PC-9 (cell line): ENCODE data around the gene CAPS2. TPM values are rescaled to one million over a fixed set of nuclear protein-coding genes. Genes with fewer than 3 reads are reported as not detected.

ENCODE experiments used
- BruUV-seq: library from RNA; stranded (reverse); fragments of 400-500 nt; replicated peaks from 2 replicates; lab custom pipeline; 2021; lab: Mats Ljungman, UMichigan
- CTCF ChIA-PET: fragments of 300-600 bp; sonication (Branson Sonifier 250); formaldehyde crosslinking; loops from one replicate; lab custom pipeline; 2022; ENCODE audit warnings: antibody characterized with exemption; lab: Charles Lee
- POLR2A ChIA-PET: fragments of 300-600 bp; sonication (Branson Sonifier 250); formaldehyde crosslinking; loops from one replicate; lab custom pipeline; 2022; ENCODE audit warnings: antibody characterized with exemption; ENCODE audit not compliant: unreplicated experiment; lab: Charles Lee
- DNase-seq, 2 experiments: peaks; one replicate each; pipeline versions ENCODE4 v3.0.0 to v3.0.0-alpha.2; 2015 to 2022; ENCODE audit warnings: mixed read lengths in 1 of 2
- H2AFZ ChIP-seq: fragments of 200-600 bp; sonication (generic); 2 replicates; pipeline ENCODE4 v1.8.1; 2017; ENCODE audit warnings: antibody characterized with exemption
- H3F3A ChIP-seq: fragments of 200-600 bp; sonication (generic); 2 replicates; pipeline ENCODE4 v1.8.1; 2017; ENCODE audit warnings: antibody characterized with exemption, mild to moderate bottlenecking, low read depth; ENCODE audit not compliant: insufficient read depth
- H3K27ac ChIP-seq: fragments of 200-600 bp; sonication (generic); 2 replicates; pipeline ENCODE4 v1.6.1; 2016; ENCODE audit warnings: mixed run types
- H3K27me3 ChIP-seq: fragments of 200-600 bp; sonication (generic); 2 replicates; pipeline ENCODE4 v1.6.1; 2016; ENCODE audit warnings: low read depth, mixed run types; ENCODE audit not compliant: insufficient read depth
- H3K36me3 ChIP-seq: fragments of 200-600 bp; sonication (generic); 2 replicates; pipeline ENCODE4 v1.6.1; 2016; ENCODE audit warnings: low read depth, mixed run types
- H3K4me1 ChIP-seq: fragments of 200-600 bp; sonication (generic); replicated peaks from 2 replicates; pipeline ENCODE4 v1.6.1; 2016; ENCODE audit warnings: mixed run types; ENCODE audit not compliant: insufficient read depth
- H3K4me2 ChIP-seq: fragments of 200-600 bp; sonication (generic); 2 replicates; pipeline ENCODE4 v1.6.1; 2017; ENCODE audit warnings: mixed run types
- H3K4me3 ChIP-seq: fragments of 200-600 bp; sonication (generic); 2 replicates; pipeline ENCODE4 v1.6.1; 2016; ENCODE audit warnings: mixed run types
- H3K79me2 ChIP-seq: fragments of 200-600 bp; sonication (generic); 2 replicates; pipeline ENCODE4 v1.6.1; 2017; ENCODE audit warnings: low read depth, mixed run types
- H3K9me2 ChIP-seq: fragments of 200-600 bp; sonication (generic); 2 replicates; pipeline ENCODE4 v1.8.1; 2017; ENCODE audit warnings: mild to moderate bottlenecking; ENCODE audit not compliant: insufficient read depth
- H3K9me3 ChIP-seq: fragments of 200-600 bp; sonication (generic); 2 replicates; pipeline ENCODE4 v1.8.1; 2016; ENCODE audit warnings: low read depth; ENCODE audit not compliant: insufficient read depth
- H4K20me1 ChIP-seq: fragments of 200-600 bp; sonication (generic); 2 replicates; pipeline ENCODE4 v1.8.1; 2017; ENCODE audit not compliant: insufficient read depth
- EZH2 ChIP-seq: fragments of 200-600 bp; sonication (generic); IDR thresholded peaks from 2 replicates; pipeline ENCODE4 v1.8.0; 2017; ENCODE audit warnings: antibody characterized with exemption, low read depth
- intact Hi-C: fragments of 100-400 bp; cut with micrococcal nuclease; formaldehyde crosslinking; loops from one replicate; pipeline ENCODE4 v1.10.0; 2022; ENCODE audit not compliant: unreplicated experiment
- total RNA-seq: library from RNA; stranded (reverse); gene quantifications from 2 replicates; pipeline ENCODE4 v1.2.3, GENCODE V29; 2021
- TF ChIP-seq, protein P1 (sequence below): fragments of 200-600 bp; sonication (generic); conservative IDR thresholded peaks from 2 replicates; pipeline ENCODE4 v1.6.1; 2017; ENCODE audit warnings: mixed run types, antibody characterized with exemption, mild to moderate bottlenecking, moderate library complexity

CAPS2 gene
- total RNA-seq, 1 experiment from 2014 or later = 19.8 TPM

DNA sequence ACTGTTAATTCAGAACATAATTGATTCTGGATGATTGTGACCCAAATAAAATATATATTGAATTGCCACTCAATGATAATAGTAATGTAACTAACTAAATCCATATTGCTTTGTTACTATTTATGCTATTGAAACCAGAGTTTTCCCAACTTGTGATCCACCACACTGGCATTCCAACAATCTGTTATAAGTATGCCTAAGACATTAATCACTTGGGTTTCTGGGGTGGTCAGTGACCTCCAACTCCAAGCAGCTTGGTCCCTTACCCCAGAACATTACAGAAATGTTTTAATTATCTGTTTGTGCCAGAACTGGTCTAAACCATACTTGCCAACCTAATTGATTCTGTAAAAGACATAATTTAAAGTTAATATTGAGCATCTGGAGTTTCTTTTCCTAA lies 14.6 kb downstream of the CAPS2 start:
- ChIA-PET POLR2A (no interaction called here), CTCF (no interaction called here)
- H4K20me1 ChIP-seq = no peaks in the 10 kb centered on the region
- no peaks in the 10 kb centered on the region for H3K9me2 ChIP-seq
- intact Hi-C loops = no loop called here
- H3K27ac ChIP-seq = no peak overlapping the region
- no peak overlapping the region for H3K4me3 ChIP-seq
- no peaks in the 10 kb centered on the region for H3K36me3 ChIP-seq
- TF ChIP-seq EZH2 = no peak
- TF ChIP-seq, protein P1, sequence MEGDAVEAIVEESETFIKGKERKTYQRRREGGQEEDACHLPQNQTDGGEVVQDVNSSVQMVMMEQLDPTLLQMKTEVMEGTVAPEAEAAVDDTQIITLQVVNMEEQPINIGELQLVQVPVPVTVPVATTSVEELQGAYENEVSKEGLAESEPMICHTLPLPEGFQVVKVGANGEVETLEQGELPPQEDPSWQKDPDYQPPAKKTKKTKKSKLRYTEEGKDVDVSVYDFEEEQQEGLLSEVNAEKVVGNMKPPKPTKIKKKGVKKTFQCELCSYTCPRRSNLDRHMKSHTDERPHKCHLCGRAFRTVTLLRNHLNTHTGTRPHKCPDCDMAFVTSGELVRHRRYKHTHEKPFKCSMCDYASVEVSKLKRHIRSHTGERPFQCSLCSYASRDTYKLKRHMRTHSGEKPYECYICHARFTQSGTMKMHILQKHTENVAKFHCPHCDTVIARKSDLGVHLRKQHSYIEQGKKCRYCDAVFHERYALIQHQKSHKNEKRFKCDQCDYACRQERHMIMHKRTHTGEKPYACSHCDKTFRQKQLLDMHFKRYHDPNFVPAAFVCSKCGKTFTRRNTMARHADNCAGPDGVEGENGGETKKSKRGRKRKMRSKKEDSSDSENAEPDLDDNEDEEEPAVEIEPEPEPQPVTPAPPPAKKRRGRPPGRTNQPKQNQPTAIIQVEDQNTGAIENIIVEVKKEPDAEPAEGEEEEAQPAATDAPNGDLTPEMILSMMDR = no peak
- no TSS peak for BruUV-seq
- H3K27me3 ChIP-seq = no peaks in the 10 kb centered on the region
- no peaks in the 10 kb centered on the region for H3K9me3 ChIP-seq
- no peak overlapping the region for H2AFZ ChIP-seq
- H3K79me2 ChIP-seq = no peaks in the 10 kb centered on the region
- DNase-seq = no peak
- no peak overlapping the region for H3K4me2 ChIP-seq
- no peaks in the 10 kb centered on the region for H3K4me1 ChIP-seq
- no peaks in the 10 kb centered on the region for H3F3A ChIP-seq

DNA sequence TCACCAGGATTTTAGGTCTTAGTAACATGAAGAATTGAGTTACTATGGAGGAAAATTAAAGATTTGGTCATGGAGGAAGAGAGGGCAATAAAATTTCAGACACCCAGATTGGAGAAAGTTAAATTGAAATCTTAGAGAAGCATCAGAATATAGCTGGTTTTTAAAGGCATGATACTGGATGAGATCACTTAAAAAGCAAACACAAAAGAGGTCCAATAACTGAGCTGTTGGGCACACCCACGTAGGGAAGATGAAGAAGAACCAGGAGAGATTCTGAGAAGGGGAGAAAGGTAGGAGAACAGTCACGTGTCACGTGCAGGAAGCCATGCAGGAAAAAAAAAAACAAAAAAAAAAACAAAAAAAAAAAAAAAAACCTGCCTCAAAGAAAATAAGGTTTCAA lies 18.8 kb downstream of the CAPS2 start:
- intact Hi-C loops = no loop called here
- no TSS peak for BruUV-seq
- H3K27me3 ChIP-seq = no peaks in the 10 kb centered on the region
- no peaks in the 10 kb centered on the region for H3K79me2 ChIP-seq
- CTCF ChIA-PET = no interaction called here
- no peaks in the 10 kb centered on the region for H3F3A ChIP-seq
- H4K20me1 ChIP-seq = no peaks in the 10 kb centered on the region
- H3K36me3 ChIP-seq = no peaks in the 10 kb centered on the region
- H3K9me2 ChIP-seq = 0 out of 2 replicates have a peak, but pooled peaks cover 4% of the 10 kb centered on the region
- no peak overlapping the region for H2AFZ ChIP-seq
- no peak overlapping the region for H3K4me2 ChIP-seq
- POLR2A ChIA-PET = no interaction called here
- DNase-seq = no peak
- TF ChIP-seq, protein P1 = no peak
- no peak for TF ChIP-seq EZH2
- no peak overlapping the region for H3K27ac ChIP-seq
- no peaks in the 10 kb centered on the region for H3K4me1 ChIP-seq
- H3K9me3 ChIP-seq = no peaks in the 10 kb centered on the region
- no peak overlapping the region for H3K4me3 ChIP-seq

DNA sequence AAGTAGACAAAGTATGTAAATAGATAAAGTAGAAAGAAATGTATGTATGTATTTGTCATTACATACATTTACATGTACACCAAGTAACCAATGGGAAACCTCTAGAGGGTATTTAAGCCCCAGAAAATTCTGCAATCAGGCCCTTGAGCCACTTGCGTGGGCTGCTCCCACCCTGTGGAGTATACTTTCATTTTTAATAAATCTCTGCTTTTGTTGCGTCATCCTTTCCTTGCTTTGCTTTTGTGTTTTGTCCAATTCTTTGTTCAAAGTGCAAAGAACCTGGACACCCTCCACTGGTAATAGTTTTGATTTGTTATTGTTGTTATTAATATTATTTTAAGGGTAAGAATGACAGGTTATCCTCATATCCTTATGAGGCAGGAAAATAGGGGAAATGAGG lies 21.8 kb downstream of the CAPS2 start:
- POLR2A ChIA-PET = no interaction called here
- Histone ChIP-seq H2AFZ (no peak overlapping the region), H3K27ac (no peak overlapping the region), H3K36me3 (no peaks in the 10 kb centered on the region), H3K9me2 (0 out of 2 replicates have a peak, but pooled peaks cover 4% of the 10 kb centered on the region), H3K4me2 (no peak overlapping the region), H4K20me1 (no peaks in the 10 kb centered on the region), H3K4me3 (no peak overlapping the region), H3F3A (no peaks in the 10 kb centered on the region), H3K9me3 (no peaks in the 10 kb centered on the region), H3K4me1 (no peaks in the 10 kb centered on the region), H3K79me2 (no peaks in the 10 kb centered on the region), H3K27me3 (no peaks in the 10 kb centered on the region)
- TF ChIP-seq EZH2 = no peak
- TF ChIP-seq, protein P1 = no peak
- CTCF ChIA-PET = no interaction called here
- intact Hi-C loops = no loop called here
- no peak for DNase-seq
- no TSS peak for BruUV-seq
